ENCODE measurements around the gene KCNK15. TPM values are rescaled to one million over a fixed set of nuclear protein-coding genes. Genes with fewer than 3 reads are reported as not detected.

Gene KCNK15
- total and polyA plus RNA-seq, 10 of the 15 experiments (the other 5 are each of a cell fraction or from before 2014, with no cell fraction given) = not detected

DNA sequence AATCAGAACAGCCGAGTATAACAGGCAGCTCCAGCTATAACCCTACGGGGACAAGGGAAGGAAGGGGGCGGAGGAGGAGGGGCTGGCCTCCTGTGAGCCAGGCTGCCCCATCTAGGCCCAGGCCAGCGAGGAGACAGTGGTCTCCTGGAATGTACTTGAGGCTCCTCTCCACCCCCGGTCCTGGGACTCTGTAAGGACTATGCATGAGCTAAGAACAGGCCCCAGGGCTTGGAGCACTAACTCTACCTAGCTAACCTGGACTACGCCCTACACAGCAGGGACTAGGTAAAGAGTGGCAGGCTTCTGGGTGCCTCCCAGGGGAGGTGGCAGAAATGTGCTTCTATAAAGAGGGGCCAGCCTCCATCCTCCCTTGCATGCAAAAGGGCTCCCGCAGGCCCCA is 8.9 kb downstream of the KCNK15 start (continued):
- TF ChIP-seq ZNF687 (IDR thresholded peaks at IDR 0.05) = no peak

- ChIA-PET POLR2A (no interaction called here), CTCF (no interaction called here), SMC1A (ENCODE audit: uncharacterized antibody, unreplicated experiment) (no interaction called here), RAD21 (ENCODE audit: unreplicated experiment) (no interaction called here)
- peaks cover 0 to 3% of the 10 kb centered on the region in 2 experiments; a peak in 3 of 4 replicates for H3K27me3 ChIP-seq (replicated peaks in 1 of 2; ENCODE audit: control insufficient read depth in 2 of 2, insufficient read depth in 2 of 2, low read length in 1 of 2)
- H3K9ac ChIP-seq (ENCODE audit: control insufficient read depth, insufficient read depth, low read length) = no peak overlapping the region
- H3K36me3 ChIP-seq (ENCODE audit: control insufficient read depth in 2 of 2, insufficient read depth in 2 of 2, low read length in 1 of 2) = no peaks in the 10 kb centered on the region
- no peaks in the 10 kb centered on the region for H3K4me1 ChIP-seq (ENCODE audit: control insufficient read depth, insufficient read depth, low read length)
- no peak for TF ChIP-seq MYB (IDR thresholded peaks at IDR 0.05; ENCODE audit: borderline replicate concordance, low read depth, low read length)
- TF ChIP-seq SMAD1 (IDR thresholded peaks at IDR 0.05; ENCODE audit: low read depth, partially characterized antibody) = no peak
- no peak for TF ChIP-seq POLR2A (IDR thresholded peaks at IDR 0.05; ENCODE audit: low read depth, low read length)
- TF ChIP-seq TCF3 (IDR thresholded peaks at IDR 0.05; ENCODE audit: borderline replicate concordance, insufficient read depth, low read depth, low read length) = no peak
- TF ChIP-seq TARDBP (IDR thresholded peaks at IDR 0.05; ENCODE audit: borderline replicate concordance) = no peak
- no peak for TF ChIP-seq SKIL (IDR thresholded peaks at IDR 0.05; ENCODE audit: low read depth, poor library complexity, severe bottlenecking)
- no peak for TF ChIP-seq GATAD2B (conservative IDR thresholded peaks at IDR 0.05; ENCODE audit: low read depth)
- no peak for TF ChIP-seq HDAC6 (IDR thresholded peaks at IDR 0.05; ENCODE audit: unreplicated experiment)
- TF ChIP-seq, protein P1, sequence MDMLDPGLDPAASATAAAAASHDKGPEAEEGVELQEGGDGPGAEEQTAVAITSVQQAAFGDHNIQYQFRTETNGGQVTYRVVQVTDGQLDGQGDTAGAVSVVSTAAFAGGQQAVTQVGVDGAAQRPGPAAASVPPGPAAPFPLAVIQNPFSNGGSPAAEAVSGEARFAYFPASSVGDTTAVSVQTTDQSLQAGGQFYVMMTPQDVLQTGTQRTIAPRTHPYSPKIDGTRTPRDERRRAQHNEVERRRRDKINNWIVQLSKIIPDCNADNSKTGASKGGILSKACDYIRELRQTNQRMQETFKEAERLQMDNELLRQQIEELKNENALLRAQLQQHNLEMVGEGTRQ (IDR thresholded peaks at IDR 0.05; ENCODE audit: borderline replicate concordance, low read depth, low read length) = no peak
- no peak for DNase-seq (ENCODE audit: low read depth, low spot score)
- H3K27ac ChIP-seq (ENCODE audit: control insufficient read depth, insufficient read depth) = no peak overlapping the region
- H3K79me2 ChIP-seq (ENCODE audit: control insufficient read depth, insufficient read depth, low read length) = no peaks in the 10 kb centered on the region
- no peak overlapping the region for H3K4me2 ChIP-seq (ENCODE audit: control insufficient read depth, insufficient read depth)
- BruUV-seq (replicated peaks) = no TSS peak
- H3K9me3 ChIP-seq (replicated peaks; ENCODE audit: control insufficient read depth, insufficient read depth, low read length) = no peaks in the 10 kb centered on the region
- no peak overlapping the region for H3K4me3 ChIP-seq
- no peaks in the 10 kb centered on the region for H4K20me1 ChIP-seq (ENCODE audit: control insufficient read depth, insufficient read depth)
- 45% methylated on average over 17 of the region's 18 CpGs for WGBS (ENCODE audit: insufficient coverage, insufficient replicate concordance, low lambda C conversion rate, missing lambda C conversion rate)
- ATAC-seq = no peak
- in situ Hi-C loops (cut with MboI) (no loop called here), intact Hi-C loops (cut with micrococcal nuclease; ENCODE audit: unreplicated experiment) (no loop called here)
- no peak overlapping the region for H2AFZ ChIP-seq (ENCODE audit: control insufficient read depth, low read depth, low read length)
- FAIRE-seq = no peak
Observed at GRCh38 chr20:44756011-44756688, 10.5 kb downstream of the KCNK15 start.
